CD4-positive, alpha-beta T cell treated with Interferon alpha-2 for 1 hour (primary cell): ENCODE measurements around the gene ACKR4.
"Not testable (repeated sequence)": the region's sequence is repeated elsewhere in the genome, so short reads cannot be mapped to it uniquely, and the experiment has no call there.

Source experiments
- DNase-seq, 2 donors: peaks; one replicate each; pipeline ENCODE4 v3.0.0-alpha.2; 2020 to 2022

ACKR4 gene

DNA sequence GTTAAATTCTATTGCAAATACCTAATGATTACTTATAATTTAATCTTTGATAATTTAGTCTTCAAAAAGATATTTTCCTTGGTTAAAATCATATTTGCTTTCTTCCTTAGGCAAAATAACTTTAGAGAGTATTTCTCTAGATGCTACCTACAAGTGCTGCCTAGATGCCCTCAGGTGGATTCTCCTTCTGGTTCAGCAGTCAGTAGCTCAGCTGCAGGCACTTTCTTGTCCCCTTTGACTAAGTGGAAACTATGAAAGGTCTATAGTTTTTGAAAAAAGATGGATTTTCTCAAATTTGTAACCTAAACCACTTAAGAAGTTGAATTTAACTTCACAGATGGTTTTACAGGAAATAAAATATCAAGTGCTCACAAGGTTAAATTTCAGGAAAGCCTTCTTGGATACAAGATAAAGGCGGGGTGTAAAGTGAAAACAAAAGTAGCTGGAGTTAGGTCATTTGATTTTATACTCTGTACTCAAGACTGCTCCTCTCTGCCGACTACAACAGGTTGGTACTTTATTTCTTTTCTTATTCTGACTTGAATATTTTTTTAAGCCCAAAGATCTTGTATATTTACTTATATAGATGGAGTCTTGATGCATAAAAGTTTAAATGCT is at the start of gene ACKR4:
Gene ACKR4 (plus strand): TSS at position 455 of the 618 bp plus-strand sequence. CDS start 3,128 bp downstream, outside the sequence.
- DNase-seq: no peak

DNA sequence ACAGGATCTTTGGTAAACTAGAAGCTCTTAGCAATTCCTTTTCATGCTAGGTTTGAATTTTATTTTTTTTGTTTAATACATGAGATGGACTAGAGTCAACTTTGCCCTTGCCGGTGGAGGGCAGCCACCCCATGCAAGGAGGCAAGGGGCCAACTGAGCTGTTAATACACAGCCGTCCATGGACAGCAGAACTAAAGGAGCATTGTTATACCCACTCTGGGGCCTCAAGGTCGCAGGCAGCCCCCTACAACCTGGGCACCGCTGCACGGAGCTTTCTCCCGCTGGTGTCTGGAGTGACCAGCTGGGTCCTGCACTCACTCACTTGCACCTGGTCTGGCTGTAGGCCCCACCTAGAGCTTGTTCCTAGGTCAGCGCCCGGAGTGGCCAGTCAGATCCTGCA is 47.9 kb upstream of the ACKR4 start:
- no peak for DNase-seq

DNA sequence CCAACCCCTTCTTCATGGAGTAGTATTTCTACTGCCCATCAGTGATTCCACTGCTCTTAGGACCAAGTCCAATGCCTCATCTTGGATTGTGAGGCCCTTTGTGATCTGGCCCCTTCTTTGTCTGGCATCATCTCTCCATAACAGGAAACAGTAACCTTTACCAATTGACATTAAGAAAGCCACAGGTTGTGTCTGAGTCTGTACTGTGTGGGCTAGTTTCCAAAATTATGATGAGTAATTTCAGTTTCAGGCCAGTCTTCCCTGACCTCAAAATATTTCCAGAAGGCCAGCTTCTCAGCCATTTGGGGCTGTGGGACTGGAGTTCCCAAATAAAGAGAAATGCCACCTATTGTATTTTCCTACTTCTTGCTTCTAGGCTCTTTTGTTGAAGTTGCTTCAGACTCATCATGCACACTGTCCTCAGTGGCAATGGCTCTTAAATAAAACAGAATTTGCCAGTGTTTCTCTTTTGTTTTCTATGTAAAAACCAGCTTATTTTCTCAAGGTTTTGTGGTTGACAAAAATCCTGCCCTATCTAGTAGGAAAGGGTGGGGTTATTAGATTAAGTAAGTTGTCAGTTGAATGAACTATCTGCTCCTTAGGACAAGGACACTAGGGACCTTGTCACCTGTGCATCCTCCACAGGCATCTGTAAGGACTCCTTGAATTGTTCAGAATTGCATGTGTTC is 47.0 kb upstream of the ACKR4 start:
- no peak for DNase-seq

DNA sequence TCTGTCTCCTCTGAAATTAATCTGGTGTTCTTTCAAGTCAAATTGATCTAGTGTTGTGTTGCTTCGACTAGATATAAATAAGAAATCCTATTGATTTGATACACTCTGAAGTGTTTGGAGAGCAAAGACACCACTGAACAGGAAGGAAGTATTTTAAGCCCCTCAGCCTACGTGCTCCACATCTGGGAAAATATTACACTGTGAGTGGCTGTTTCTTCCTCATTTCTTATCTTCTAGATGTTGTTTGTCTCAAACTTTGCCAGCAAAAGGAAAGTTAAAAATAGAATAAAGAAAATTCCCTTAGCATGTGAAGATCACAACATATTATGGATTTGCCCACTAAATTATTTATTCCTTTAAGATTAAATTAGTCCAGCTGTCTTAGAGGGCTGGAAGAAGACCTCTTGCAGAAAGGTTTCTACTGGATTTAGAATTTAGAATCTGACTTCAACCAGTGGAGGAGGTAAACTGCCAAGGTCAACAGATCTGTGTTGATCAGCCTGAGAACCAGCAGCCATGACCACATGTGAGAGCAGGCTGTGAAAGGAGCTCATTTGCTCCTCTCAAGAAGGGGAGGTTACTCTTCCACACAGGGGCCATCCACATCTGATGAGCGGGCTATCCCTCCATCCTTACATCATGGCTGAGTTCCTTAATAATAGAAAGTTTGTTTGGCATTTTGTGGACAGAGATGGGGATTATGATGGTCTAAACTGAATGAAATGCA is 46.3 kb upstream of the ACKR4 start:
- no peak for DNase-seq

DNA sequence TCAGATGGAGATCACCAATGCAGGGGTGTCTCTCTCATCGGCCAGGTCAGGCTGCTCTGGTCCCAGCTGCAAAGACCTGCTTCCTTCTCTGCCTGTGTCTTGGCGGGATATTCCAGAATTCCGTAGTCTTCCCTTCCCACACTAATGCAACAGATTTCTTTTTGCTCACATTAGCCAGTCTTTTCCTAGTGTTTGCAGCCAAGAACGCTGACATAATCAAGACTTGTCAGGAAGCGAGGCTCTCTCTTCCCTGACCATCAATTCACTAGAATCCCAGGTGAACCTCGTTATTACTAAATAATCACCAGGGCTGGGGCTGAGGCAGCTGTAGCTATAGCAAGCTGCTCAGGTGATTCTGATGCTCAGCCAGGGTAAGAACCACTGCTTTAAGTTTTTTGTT is 43.2 kb upstream of the ACKR4 start:
- DNase-seq: no peak

DNA sequence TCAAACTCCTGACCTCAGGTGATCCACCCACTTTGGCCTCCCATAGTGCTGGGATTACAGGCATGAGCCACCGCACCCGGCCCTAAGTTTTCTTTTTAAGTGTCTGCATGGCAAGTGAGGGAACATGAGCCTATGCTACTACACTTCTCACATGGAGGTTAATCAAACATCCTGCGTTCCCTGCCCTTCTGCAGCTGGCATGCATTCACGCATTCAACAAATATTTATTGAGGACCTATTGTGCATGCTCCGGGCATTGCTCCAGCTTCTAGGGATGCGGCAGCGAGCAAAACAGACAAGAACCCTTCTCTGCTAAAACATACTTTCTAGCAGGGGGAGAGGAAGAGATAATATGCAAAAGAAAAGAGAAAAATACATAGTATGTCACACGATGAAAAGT is 42.6 kb upstream of the ACKR4 start:
- no peak for DNase-seq

DNA sequence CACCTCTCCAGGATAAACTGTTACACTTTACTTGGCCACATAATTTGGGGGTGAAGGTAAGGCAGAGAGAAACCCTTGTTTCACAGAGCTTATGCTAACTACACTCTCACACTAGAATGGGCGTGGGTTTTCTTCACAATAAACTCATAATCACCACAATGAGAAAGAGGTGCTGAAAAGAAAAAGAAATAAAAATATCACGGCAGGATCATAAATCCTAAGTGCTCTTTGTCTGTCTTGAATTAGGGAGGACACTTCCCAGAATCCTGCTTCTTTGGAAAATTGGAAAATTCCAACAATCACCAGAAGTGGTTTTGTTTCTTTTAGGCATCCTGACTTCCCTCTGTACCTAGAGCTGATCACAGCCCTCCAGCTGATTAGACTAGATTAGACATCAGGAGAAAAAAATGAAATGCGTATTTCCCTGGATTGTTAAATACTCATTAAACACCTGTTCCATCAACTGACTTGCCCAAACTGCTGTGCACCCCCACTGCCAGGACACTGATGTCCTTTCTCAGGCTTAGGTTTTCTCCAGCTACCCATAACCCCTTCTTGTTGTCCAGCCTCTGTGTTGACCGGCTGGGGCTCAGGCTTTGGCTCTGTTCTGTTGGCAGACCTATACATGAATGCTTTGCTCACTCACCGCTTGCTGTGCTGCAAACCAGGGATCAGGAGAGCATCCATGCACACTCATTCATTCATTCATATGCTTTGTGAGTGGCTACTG is 41.6 kb upstream of the ACKR4 start:
- no peak for DNase-seq

DNA sequence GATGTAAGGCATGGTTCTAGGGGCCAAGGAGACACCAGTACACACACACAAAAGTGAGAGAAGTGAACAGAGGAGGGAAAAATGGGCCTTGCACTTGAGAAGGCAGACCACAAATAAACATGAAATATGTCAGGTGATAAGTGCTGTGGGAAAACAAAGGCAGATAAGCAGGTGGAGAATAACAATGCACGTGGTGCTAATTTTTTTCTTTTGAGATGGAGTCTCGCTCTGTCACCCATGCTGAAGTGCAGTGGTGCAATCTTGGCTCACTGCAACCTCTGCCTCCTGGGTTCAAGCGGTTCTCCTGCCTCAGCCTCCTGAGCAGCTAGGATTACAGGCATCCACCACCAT is 41.1 kb upstream of the ACKR4 start:
- DNase-seq: not testable (repeated sequence)

DNA sequence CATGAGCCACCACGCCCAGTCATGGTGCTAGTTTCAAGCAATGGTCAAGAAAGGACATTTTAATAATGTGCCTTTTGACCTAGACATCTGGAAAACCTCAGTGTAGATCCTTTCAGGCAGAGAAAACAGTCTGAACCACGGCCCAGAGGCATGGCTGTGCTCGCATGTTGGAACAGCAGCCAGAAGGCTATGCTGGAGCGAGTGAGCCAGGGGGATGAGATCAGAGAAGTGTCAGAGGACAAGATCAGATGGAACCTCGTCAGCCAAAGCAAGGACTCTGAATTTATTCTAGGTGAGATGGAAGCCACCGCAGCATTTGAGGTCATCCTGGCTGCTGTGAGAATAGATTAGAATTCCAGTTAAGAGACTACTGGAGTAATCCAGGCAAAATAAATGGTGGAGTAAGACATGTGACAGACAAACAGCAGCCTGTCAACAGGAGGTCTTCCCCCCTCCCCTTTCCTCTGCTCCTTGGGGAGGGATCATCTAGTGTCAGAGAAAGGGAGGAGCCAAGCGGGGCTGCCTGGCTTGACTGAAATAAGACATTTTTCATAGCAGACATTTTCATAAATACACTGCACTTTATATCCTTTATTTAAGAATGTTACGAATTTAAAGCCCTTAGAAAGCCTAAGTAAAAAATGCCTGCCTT is 40.4 kb upstream of the ACKR4 start:
- no peak for DNase-seq

DNA sequence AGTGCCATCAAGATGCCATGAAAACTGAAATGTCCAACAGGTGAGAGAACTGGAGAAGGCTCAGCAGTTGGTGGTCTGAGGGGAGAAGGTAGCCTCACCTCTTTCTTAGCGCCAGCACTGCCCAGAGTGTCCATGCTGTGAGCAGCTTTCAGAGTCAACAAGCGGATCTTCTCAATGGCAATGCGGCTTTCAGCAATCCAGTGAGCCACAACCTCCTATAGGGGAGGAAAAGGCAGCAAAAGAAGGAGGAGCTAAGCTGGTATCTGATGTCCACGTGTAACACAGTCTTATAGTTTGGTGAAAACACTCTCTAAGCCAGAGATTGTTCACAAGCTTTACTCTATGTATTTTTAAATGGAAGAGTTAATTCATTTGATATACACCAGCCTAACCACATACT is 36.1 kb upstream of the ACKR4 start:
- DNase-seq: no peak

DNA sequence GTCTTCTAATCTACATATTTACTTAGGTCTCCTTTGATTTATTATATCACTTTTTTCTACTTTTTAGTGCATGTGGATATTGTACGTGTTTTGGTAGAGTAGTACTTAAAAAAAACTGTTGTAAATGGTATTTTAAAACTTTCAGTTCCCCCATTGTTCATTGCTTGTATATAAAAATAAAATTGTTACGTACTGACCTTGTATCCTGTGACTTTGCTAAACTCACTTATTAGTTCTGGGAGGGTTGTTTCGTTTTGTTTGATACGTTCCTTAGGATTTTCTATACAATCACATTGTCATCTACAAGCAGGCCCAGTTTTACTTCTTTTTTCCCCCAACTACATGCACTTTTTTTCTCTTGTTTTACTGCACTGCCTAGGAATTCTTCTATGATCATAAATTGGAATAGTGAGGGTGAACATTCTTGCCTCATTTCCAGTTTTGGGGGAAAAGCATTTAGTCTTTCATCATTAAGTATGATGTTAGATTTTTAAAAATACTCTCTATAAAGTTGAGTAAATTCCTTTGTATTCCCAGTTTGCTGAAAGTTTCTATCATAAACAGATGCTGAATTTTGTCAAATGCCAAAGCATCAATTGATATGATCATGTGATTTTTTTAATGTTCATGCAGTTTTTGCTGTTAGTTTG is 33.5 kb upstream of the ACKR4 start:
- no peak for DNase-seq

DNA sequence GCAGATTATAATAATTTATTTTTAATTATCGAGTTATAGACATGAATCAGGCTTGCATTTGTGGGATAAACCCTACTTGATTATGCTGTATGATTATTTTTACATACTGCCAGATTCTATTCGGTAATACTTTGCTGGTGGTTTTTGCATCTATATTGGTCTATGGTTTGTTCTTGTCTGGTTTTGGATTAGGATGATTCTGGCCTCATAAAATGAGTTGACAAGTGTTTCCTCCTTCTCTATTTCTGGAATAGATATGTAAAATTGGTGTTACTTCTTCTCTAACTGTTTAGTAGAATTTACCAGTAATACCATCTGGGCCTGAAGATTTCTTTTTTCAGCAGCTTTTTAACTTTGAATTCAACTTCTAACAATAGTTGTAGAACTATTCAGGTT is 33.0 kb upstream of the ACKR4 start:
- no peak for DNase-seq

DNA sequence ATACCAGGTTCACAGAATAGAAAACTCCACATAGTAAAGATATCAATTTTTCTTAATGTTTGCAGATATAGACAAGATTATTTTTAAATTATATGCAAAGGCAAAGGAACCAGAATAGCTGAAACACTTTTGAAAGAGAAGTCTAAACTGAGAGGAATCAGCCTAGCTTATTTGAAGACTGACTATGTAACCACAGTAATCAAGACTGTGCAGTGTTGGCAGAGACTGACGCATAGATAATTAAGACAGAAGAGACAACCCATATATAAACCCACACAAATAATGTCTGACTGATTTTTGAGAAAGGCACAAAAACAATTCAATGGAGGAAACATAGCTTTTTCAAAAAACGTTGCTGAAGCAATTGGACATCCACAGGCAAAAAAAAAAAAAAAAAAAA is 28.6 kb upstream of the ACKR4 start:
- DNase-seq: no peak

DNA sequence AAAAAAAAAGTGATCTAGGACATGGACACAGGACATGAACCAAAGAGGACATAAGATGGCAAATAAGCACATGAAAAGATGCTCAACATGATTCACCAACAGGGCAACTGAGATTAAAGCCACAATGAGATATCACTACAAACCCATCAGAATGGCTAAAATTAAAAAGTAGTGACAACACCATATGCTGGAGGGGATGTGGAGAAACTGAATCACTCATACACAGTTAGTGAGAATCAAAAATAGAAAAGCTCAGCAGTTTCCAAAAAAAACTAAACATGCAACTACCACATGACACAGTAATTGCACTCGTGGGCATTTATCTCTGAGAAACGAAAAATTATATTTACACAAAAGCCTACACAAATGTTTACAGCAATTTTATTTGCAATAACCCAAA is 27.9 kb upstream of the ACKR4 start:
- DNase-seq: no peak

DNA sequence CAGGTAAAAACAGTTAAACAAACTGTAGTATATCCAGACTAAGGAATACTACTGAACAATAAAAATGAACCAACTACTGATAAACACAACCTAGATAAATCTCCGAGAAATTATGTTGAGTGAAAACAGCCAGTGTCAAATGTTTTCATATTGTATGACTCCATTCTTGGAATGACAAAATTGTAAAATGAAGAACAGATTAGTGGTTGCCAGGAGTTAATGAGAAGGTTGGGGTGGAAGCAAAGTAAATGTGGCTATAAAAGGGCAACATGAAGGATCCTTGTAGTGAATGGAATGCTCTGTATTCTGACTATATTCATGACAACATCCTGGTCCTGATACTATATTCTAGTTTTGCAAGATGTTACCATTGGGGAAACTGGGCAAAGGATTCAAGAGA is 27.5 kb upstream of the ACKR4 start:
- no peak for DNase-seq

DNA sequence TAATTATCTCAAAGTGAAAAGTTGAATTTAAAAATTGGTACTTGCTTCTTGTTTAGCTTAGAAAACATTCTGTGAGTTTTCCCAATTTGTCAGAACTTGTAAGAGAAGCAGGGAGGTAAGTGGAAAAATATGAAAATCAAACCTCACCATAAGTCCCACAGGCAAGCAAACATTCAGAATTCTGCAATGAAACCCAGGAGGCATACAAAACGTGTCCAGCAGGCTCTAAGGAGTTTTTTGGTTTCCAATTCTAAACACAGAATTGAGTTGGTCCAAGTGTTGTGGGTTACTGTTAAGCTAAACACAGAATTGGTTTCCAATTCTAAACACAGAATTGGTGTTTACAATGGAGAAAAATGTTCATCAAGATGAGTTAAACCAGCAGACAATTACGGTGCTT is 27.1 kb upstream of the ACKR4 start:
- no peak for DNase-seq

DNA sequence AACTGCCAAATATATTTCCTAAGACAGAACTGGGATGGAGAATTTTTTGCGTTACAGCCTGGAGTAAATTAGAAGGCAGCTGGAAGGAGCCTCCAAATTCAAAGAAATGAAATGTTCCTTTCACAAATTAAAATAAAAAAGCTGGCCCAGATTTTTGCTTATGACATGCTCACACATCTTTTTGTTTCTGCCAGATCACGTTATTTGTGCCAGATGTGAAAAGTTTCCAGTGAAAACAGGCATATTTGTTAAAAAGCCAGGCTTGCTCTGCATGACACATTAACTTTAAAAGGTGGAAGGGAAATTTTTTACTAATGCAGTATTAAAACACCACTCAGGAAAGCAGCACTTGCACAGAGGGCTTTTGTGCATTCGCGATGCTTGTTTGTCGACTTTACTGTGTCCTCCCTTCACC is 23.3 kb upstream of the ACKR4 start:
- no peak for DNase-seq

DNA sequence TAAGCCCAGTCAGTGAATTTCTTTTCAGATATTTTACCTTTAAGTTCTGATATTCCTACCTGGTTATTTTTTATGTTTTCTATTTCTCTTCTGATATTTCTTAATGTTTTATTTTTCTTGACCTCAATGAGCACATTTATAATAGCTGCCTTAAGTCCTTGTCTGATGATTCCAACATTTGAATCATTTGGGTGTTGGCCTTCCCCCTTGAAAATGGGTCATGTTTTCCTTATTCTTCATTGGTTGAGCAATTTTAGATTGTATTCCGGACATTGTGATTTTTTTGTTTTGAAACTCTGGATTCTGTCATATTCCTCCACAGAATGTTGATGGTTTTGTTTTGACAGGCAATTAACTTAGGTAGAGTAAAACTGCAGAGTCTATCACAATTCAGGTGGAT is 9.7 kb upstream of the ACKR4 start:
- no peak for DNase-seq

DNA sequence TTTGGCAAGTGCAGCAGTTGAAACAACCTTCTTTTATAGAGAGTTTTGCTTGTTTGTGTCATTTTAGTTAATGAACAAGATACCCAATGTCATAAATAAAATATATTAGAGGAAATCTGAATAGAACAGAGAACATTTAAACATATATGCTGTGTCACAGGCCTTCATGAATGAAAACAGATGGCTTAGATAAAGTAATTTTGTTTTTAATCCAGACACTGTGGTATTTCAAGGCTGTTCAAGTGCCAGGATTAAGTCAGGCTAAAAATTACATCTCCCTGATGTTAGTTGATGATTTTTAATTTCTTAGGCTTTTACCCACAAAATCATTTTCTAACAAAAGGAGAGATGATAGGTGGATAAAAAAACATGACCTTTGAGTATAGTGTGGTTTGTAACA is 4.9 kb upstream of the ACKR4 start:
- DNase-seq: no peak

DNA sequence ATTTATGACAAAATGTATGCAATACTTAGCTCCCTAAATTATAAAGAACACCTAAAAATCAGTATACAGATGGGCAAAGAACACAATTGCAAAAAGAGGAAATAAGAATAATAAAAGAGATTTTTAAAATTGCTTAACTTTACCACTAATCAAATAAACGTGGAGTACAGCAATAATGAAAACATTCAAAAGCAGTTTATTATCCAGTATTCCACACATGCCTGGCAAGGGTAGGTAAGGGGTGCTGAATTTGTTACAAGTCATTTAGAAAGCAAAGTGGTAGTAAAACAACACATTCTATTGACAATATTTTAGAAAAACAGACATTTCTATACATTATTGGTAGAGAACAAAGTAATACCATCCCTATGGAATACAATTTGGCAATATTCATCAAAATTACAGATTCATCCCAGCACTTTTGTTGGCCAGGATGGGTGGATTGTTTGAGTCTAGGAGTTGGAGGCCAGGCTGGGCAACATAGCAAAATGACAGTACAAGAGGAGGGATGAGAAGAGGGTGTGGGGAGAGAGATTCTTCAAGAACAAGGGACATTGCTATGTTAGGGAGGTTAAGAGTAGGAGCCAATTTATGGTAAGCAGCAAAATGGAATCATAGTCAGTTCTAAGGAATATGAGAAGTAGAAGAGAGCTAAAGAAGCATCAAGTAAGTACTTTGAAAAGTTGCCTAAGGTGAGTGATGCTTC is 3.7 kb upstream of the ACKR4 start:
- no peak for DNase-seq

DNA sequence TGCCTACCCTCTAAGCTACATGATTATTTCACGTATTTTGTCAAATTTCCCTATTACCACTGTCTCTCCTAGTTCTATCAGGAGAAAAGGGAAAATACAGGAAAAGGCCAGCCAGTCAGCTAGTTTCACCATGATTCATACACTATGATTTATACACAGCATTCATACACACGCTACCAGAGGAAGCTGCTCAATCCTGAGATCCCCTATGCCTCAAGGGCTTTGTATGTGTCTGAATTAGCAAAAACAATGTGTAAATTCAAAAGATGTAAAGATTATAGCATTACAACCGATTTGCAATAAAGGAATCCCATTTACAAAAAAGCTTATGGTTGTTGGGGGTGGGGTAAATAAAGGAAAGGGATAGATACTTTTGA is 3.1 kb upstream of the ACKR4 start:
- DNase-seq: no peak

DNA sequence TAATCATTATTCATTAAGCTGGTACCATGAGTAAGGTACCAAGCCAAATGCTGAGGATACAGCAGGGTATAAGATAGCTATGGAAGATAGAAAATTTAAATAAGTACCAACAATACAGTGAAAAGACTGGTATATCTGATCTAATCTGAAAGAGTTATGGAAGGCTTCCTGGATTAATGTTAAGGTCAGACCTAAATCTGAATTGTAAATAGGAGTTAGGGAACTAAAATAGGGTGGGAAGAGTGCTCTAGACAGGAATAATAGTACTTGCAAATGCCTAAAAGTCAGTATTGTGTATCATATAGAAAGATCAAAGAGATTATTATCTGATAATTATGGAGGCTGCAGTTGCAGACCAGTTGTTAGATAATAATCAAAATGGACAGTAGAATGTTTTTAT is 2.6 kb upstream of the ACKR4 start:
- no peak for DNase-seq
